Hepatocyte (in vitro differentiated cells): ENCODE results near the gene ADGRB3.

Experiments used
- EZH2 ChIP-seq: fragments of 200-600 bp; sonication (generic); IDR thresholded peaks from 2 replicates; pipeline ENCODE4 v1.6.1; 2016; ENCODE audit warnings: antibody characterized with exemption, mild to moderate bottlenecking, borderline replicate concordance
- TF ChIP-seq, protein P1 (sequence below): fragments of 200-600 bp; sonication (generic); IDR thresholded peaks from 2 replicates; pipeline ENCODE4 v1.5.1; 2016; ENCODE audit warnings: antibody characterized with exemption, mild to moderate bottlenecking; ENCODE audit not compliant: poor library complexity

DNA sequence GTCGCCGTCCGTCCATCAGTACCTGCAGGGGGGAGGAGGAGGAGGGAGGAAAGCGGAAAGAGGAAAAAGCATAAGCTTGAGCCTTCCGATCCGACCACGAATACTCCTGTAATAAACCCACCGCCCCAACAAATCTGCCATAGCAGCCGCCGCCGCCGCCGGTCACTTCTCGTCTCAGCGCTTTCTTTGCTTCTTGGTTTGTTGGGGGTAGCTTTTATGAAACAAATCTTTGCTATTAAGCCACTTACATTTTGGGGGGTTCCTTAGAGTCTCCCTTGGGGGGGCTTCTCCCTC lies 277 bp downstream of the ADGRB3 start:
- TF ChIP-seq, protein P1, sequence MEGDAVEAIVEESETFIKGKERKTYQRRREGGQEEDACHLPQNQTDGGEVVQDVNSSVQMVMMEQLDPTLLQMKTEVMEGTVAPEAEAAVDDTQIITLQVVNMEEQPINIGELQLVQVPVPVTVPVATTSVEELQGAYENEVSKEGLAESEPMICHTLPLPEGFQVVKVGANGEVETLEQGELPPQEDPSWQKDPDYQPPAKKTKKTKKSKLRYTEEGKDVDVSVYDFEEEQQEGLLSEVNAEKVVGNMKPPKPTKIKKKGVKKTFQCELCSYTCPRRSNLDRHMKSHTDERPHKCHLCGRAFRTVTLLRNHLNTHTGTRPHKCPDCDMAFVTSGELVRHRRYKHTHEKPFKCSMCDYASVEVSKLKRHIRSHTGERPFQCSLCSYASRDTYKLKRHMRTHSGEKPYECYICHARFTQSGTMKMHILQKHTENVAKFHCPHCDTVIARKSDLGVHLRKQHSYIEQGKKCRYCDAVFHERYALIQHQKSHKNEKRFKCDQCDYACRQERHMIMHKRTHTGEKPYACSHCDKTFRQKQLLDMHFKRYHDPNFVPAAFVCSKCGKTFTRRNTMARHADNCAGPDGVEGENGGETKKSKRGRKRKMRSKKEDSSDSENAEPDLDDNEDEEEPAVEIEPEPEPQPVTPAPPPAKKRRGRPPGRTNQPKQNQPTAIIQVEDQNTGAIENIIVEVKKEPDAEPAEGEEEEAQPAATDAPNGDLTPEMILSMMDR = no peak
- no peak for TF ChIP-seq EZH2
